ENCODE results near the gene PGBD5.

The PGBD5 gene

DNA sequence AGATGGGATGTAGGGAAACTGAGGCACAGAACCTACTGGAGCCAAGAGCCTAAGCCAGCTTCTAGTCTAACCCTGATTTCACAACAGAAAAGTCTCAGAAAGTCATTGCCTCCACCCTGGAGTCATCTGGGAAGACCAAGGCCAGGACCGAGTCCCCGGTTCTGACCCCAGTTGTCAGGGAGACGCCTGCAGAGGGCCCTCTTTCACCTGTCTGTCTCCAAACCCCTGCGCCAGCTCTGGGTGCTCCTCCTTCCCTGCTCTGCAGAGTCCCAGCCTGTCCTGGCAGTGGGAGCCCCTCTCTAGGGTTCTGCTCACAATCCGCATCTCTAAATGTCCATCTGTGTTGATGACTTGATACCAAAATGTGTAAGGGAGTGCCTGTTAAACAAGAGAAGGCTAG is 149.7 kb downstream of the PGBD5 start:
- no peaks in the 10 kb centered on the region for H3K4me1 ChIP-seq (ENCODE audit: low read length)
- peaks cover 20% of the 10 kb centered on the region for H3K36me3 ChIP-seq (replicated peaks; ENCODE audit: low read depth, low read length)
- no peak overlapping the region for H2AFZ ChIP-seq (ENCODE audit: low read depth, low read length)
- H3K79me2 ChIP-seq (ENCODE audit: low read length) = no peaks in the 10 kb centered on the region
- H4K20me1 ChIP-seq (ENCODE audit: insufficient read depth, low read length) = no peaks in the 10 kb centered on the region
- H3K9ac ChIP-seq (ENCODE audit: low read length) = no peak overlapping the region
- H3K27me3 ChIP-seq (ENCODE audit: low read depth, low read length) = no peaks in the 10 kb centered on the region
- no peak overlapping the region for H3K4me2 ChIP-seq (ENCODE audit: low read length)
- no peak for TF ChIP-seq EZH2phosphoT487 (IDR thresholded peaks at IDR 0.05; ENCODE audit: low read depth)
- TF ChIP-seq, protein P1, sequence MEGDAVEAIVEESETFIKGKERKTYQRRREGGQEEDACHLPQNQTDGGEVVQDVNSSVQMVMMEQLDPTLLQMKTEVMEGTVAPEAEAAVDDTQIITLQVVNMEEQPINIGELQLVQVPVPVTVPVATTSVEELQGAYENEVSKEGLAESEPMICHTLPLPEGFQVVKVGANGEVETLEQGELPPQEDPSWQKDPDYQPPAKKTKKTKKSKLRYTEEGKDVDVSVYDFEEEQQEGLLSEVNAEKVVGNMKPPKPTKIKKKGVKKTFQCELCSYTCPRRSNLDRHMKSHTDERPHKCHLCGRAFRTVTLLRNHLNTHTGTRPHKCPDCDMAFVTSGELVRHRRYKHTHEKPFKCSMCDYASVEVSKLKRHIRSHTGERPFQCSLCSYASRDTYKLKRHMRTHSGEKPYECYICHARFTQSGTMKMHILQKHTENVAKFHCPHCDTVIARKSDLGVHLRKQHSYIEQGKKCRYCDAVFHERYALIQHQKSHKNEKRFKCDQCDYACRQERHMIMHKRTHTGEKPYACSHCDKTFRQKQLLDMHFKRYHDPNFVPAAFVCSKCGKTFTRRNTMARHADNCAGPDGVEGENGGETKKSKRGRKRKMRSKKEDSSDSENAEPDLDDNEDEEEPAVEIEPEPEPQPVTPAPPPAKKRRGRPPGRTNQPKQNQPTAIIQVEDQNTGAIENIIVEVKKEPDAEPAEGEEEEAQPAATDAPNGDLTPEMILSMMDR (IDR thresholded peaks at IDR 0.05; ENCODE audit: low read depth, low read length) = no peak
- H3K4me3 ChIP-seq (ENCODE audit: low read length) = no peak overlapping the region
- H3K27ac ChIP-seq (ENCODE audit: low read length) = no peak overlapping the region
- H3K9me3 ChIP-seq (ENCODE audit: insufficient read depth, low read length) = no peaks in the 10 kb centered on the region

DNA sequence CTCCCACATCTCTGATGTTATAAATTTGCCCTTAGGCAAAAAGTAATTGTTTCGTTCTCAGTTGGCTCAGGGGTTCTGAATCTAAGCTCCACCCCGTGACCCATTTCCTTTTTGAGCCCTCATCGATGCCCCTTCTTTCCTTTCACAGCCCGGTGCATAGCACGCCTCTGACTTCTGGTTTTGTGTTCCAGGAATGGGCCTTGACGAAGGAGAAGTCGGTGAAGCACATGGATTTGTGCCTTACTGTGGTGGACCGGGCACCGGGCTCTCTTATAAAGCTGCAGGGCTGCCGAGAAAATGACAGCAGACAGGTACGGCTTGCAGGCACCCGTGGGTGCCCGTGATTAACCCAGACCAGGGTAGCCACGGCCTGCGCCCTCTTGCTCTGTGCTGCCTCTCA is 151.9 kb downstream of the PGBD5 start:
- Histone ChIP-seq H3K4me3 (ENCODE audit: low read length) (no peak overlapping the region), H3K27me3 (ENCODE audit: low read depth, low read length) (no peaks in the 10 kb centered on the region), H3K4me2 (ENCODE audit: low read length) (no peak overlapping the region), H3K27ac (ENCODE audit: low read length) (no peak overlapping the region), H3K9ac (ENCODE audit: low read length) (no peak overlapping the region), H3K4me1 (ENCODE audit: low read length) (no peaks in the 10 kb centered on the region), H3K79me2 (ENCODE audit: low read length) (no peaks in the 10 kb centered on the region), H3K36me3 (replicated peaks; ENCODE audit: low read depth, low read length) (peaks cover 18% of the 10 kb centered on the region), H4K20me1 (ENCODE audit: insufficient read depth, low read length) (no peaks in the 10 kb centered on the region; the same call in 1 of the 2 replicates), H2AFZ (ENCODE audit: low read depth, low read length) (no peak overlapping the region), H3K9me3 (ENCODE audit: insufficient read depth, low read length) (no peaks in the 10 kb centered on the region)
- no peak for TF ChIP-seq EZH2phosphoT487 (IDR thresholded peaks at IDR 0.05; ENCODE audit: low read depth)
- TF ChIP-seq, protein P1 (IDR thresholded peaks at IDR 0.05; ENCODE audit: low read depth, low read length) = no peak

DNA sequence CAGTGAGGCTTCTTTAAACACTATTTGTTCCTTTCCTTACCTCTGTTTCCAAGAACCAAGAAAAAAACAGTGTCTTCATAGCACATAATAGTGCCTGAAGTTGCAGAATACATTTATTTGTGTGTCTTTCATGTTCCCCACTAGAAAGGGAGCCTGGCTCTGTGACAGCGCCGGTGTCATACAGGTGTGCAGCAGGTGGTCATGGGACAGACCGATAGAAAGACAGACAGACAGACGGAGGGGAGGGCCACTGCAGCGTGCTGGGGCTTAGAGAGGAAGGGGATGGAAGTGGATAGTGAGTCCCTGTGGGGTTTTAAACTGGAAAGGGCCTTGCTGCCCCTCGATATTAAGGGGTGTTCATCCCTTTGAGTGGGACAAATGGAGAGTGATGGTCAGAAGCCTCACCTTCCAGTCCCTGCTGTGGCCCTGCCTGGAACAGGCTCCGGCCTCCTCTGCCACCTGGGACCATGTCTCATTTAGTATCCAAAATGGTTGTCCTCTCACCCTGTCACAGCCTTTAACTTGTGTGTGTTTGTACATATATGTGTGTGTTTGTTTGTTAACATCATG is 152.9 kb downstream of the PGBD5 start:
- Histone ChIP-seq H3K4me3 (ENCODE audit: low read length) (no peak overlapping the region), H3K4me1 (ENCODE audit: low read length) (no peaks in the 10 kb centered on the region), H3K36me3 (replicated peaks; ENCODE audit: low read depth, low read length) (peaks cover 14% of the 10 kb centered on the region), H2AFZ (ENCODE audit: low read depth, low read length) (no peak overlapping the region), H3K27me3 (ENCODE audit: low read depth, low read length) (no peaks in the 10 kb centered on the region), H3K4me2 (ENCODE audit: low read length) (no peak overlapping the region), H3K9ac (ENCODE audit: low read length) (no peak overlapping the region), H3K27ac (ENCODE audit: low read length) (no peak overlapping the region), H3K9me3 (ENCODE audit: insufficient read depth, low read length) (no peaks in the 10 kb centered on the region), H3K79me2 (ENCODE audit: low read length) (no peaks in the 10 kb centered on the region), H4K20me1 (ENCODE audit: insufficient read depth, low read length) (no peaks in the 10 kb centered on the region; the same call in 1 of the 2 replicates)
- TF ChIP-seq, protein P1 (IDR thresholded peaks at IDR 0.05; ENCODE audit: low read depth, low read length) = no peak
- TF ChIP-seq EZH2phosphoT487 (IDR thresholded peaks at IDR 0.05; ENCODE audit: low read depth) = no peak

DNA sequence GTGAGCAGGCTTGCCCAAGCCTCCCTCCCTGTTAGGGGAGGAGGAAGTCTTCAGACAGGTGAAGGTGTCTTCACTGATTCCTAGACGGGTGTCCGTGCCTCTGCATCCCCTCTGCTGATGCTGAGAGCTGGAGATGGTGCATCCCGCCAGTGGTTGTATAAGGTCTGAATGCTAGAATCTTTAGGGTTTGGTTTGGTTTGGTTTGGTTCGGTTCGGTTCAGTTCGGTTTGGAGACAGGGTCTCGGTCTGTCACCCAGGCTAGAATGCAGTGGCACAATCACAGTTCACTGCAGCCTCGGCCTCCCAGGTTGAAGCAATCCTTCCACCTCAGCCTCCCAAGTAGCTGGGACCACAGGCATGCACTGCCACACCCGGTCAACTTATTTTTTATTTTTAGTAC is 153.6 kb downstream of the PGBD5 start:
- TF ChIP-seq EZH2phosphoT487 (IDR thresholded peaks at IDR 0.05; ENCODE audit: low read depth) = no peak
- TF ChIP-seq, protein P1 (IDR thresholded peaks at IDR 0.05; ENCODE audit: low read depth, low read length) = no peak
- Histone ChIP-seq H2AFZ (ENCODE audit: low read depth, low read length) (no peak overlapping the region), H3K4me1 (ENCODE audit: low read length) (no peaks in the 10 kb centered on the region), H3K9me3 (ENCODE audit: insufficient read depth, low read length) (no peaks in the 10 kb centered on the region), H3K27ac (ENCODE audit: low read length) (no peak overlapping the region), H3K4me3 (ENCODE audit: low read length) (no peak overlapping the region), H3K4me2 (ENCODE audit: low read length) (no peak overlapping the region), H3K9ac (ENCODE audit: low read length) (no peak overlapping the region), H3K79me2 (ENCODE audit: low read length) (no peaks in the 10 kb centered on the region), H3K27me3 (ENCODE audit: low read depth, low read length) (no peaks in the 10 kb centered on the region), H4K20me1 (ENCODE audit: insufficient read depth, low read length) (no peaks in the 10 kb centered on the region; the same call in 1 of the 2 replicates), H3K36me3 (replicated peaks; ENCODE audit: low read depth, low read length) (peaks cover 14% of the 10 kb centered on the region)
